Ovary (tissue), 9 donors: ENCODE data around the gene ZCCHC14. TPM values are rescaled to one million over a fixed set of nuclear protein-coding genes. Genes with fewer than 3 reads are reported as not detected.
"Not testable (repeated sequence)": the region's sequence is repeated elsewhere in the genome, so short reads cannot be mapped to it uniquely, and the experiment has no call there.

Source experiments
- DNase-seq, 5 donors: peaks; one replicate each; pipeline ENCODE4 v3.0.0-alpha.2; 2019 to 2020
- H3K27ac ChIP-seq, 2 donors: fragments of 200-600 bp; one replicate each; pipeline versions ENCODE4 v1.5.1 to v1.8.0; 2019 to 2022
- H3K27me3 ChIP-seq: fragments of 200-600 bp; one replicate; pipeline ENCODE4 v1.8.0; 2022
- H3K36me3 ChIP-seq: fragments of 200-600 bp; sonication (generic); one replicate; pipeline ENCODE4 v1.5.1; 2019
- H3K4me1 ChIP-seq: one replicate; pipeline ENCODE4 v1.8.1; 2013; ENCODE audit warnings: mild to moderate bottlenecking, moderate library complexity; ENCODE audit not compliant: insufficient read depth
- H3K4me3 ChIP-seq: fragments of 200-600 bp; sonication (generic); one replicate; pipeline ENCODE4 v1.5.1; 2017
- H3K9me3 ChIP-seq, 2 donors: fragments of 200-600 bp in 1 of 2; sonication (generic) in 1 of 2; one replicate each; pipeline versions ENCODE4 v1.5.1 to v1.8.1; 2013 to 2019; ENCODE audit warnings: mild to moderate bottlenecking in 1 of 2, moderate library complexity in 1 of 2
- CTCF ChIP-seq, 3 donors: fragments of 450-650 bp in 2 of 3; fragments of 200-600 bp in 1 of 3; IDR thresholded peaks; one replicate each; pipeline versions ENCODE4 v1.5.1 to v1.8.0; 2016 to 2022; ENCODE audit warnings: antibody characterized with exemption in 3 of 3, mild to moderate bottlenecking in 1 of 3
- EP300 ChIP-seq: sonication (generic); formaldehyde crosslinking; IDR thresholded peaks from one replicate; pipeline ENCODE4 v1.6.1; 2017; ENCODE audit warnings: antibody characterized with exemption
- POLR2A ChIP-seq: fragments of 450-650 bp; IDR thresholded peaks from one replicate; pipeline ENCODE4 v1.6.1; 2017; ENCODE audit warnings: antibody characterized with exemption, mild to moderate bottlenecking, moderate library complexity
- WGBS, 3 donors: extraction: QIAGEN DNeasy Blood & Tissue Kit in 1 of 3; methylation state at CpG; one replicate each; pipeline versions ENCODE4 v1.1.5 to v1.1.7; 2013 to 2017; 5-methylcytosine and 5-hydroxymethylcytosine counted together
- intact Hi-C, 4 donors: fragments of 100-400 bp; cut with DNase I; formaldehyde crosslinking; loops; one replicate each; pipeline versions ENCODE4 v1.11.0 to v1.15.1; 2022 to 2023
- polyA plus RNA-seq, 2 donors: library from polyadenylated mRNA; stranded (reverse); fragments of 200-250 nt in 1 of 2; fragments of 350-450 nt in 1 of 2; fragmentation: Illumina TruSeq in 1 of 2; extraction: RNeasy Lipid Tissue Mini Kit (QIAGEN cat#74804) in 1 of 2; gene quantifications; one replicate each; pipeline ENCODE4 v1.2.3, GENCODE V29; 2013 to 2014
- total RNA-seq, 7 donors: library from RNA; depleted of rRNA in 2 of 7; stranded (reverse); fragments of >200 nt in 2 of 7; fragmentation: NEBNext Ultra II Directional in 3 of 7; extraction: Animal tissue kit (Norgen Biotek cat#: 25700) in 3 of 7; gene quantifications; one replicate each; pipeline versions ENCODE4 v1.1.0 to v1.2.4, GENCODE V29; 2016 to 2023
- donor health status: DM: no; HTN: no; CAD: no; lungs with moderate emphysema.
- donor health status: DM: no; HTN: no; CAD: no.
- donor health status: Bipolar disorder and iron deficiency.
- donor health status: DM: yes; HTN: yes; CAD: no.
- donor health status: DM: no; HTN: no; CAD: no.
- donor health status: DM: yes; HTN: yes; CAD: no.

Gene ZCCHC14
- total and polyA plus RNA-seq, 9 donors, result 16.1 to 37.6 (median 31.0) TPM

- H3K9me3 ChIP-seq, H3K4me3 ChIP-seq, H3K4me1 ChIP-seq, H3K27me3 ChIP-seq, DNase-seq, H3K36me3 ChIP-seq, H3K27ac ChIP-seq, intact Hi-C loops: not testable (repeated sequence)
- 76 to 84% (median 79%) methylated on average over 31 to 32 of the region's 34 CpGs for WGBS, 3 donors
These were observed 25.0 kb upstream of the ZCCHC14 start for GRCh38 chr16:87517610-87518429.

GRCh38 chr16:87516361-87516760, 23.5 kb upstream of the ZCCHC14 start:
- H3K36me3 ChIP-seq, result no peaks in the 10 kb centered on the region
- TF ChIP-seq POLR2A (no peak), EP300 (no peak), CTCF (IDR thresholded peaks at IDR 0.05) (no peak)
- no peaks in the 10 kb centered on the region for H3K27me3 ChIP-seq
- H3K9me3 ChIP-seq, result no peaks in the 10 kb centered on the region
- 86 to 90% (median 88%) methylated on average over 12 of the region's 12 CpGs for WGBS, 3 donors
- no peak overlapping the region for H3K4me3 ChIP-seq
- no peak for DNase-seq
- no peak overlapping the region for H3K27ac ChIP-seq
- H3K4me1 ChIP-seq, result peaks cover 3% of the 10 kb centered on the region
- intact Hi-C loops, result no loop called here

GRCh38 chr16:87515475-87516330, 22.9 kb upstream of the ZCCHC14 start:
- 30 to 40% (median 32%) methylated on average over 19 of the region's 19 CpGs for WGBS, 3 donors
- TF ChIP-seq CTCF (IDR thresholded peaks at IDR 0.05), result no peak
- TF ChIP-seq POLR2A, result no peak
- DNase-seq, result peak in 1 of 5 donors; percentile 49
- Histone ChIP-seq H3K27me3 (no peaks in the 10 kb centered on the region), H3K9me3 (no peaks in the 10 kb centered on the region), H3K27ac (no peak overlapping the region), H3K4me3 (no peak overlapping the region), H3K36me3 (no peaks in the 10 kb centered on the region), H3K4me1 (peaks cover 3% of the 10 kb centered on the region)
- intact Hi-C loops, result no loop called here

- DNase-seq, H3K9me3 ChIP-seq, H3K4me1 ChIP-seq, intact Hi-C loops, H3K27me3 ChIP-seq, H3K4me3 ChIP-seq, H3K27ac ChIP-seq, H3K36me3 ChIP-seq: not testable (repeated sequence)
- 90 to 91% (median 91%) methylated on average over 4 of the region's 4 CpGs for WGBS, 3 donors
These were observed 17.0 kb upstream of the ZCCHC14 start for GRCh38 chr16:87509778-87510177.

GRCh38 chr16:87507351-87508069, 14.7 kb upstream of the ZCCHC14 start:
- no peaks in the 10 kb centered on the region for H3K27me3 ChIP-seq
- WGBS, 3 donors, result 17 to 28% (median 25%) methylated on average over 25 of the region's 25 CpGs
- intact Hi-C loops, result no loop called here
- no peak for DNase-seq
- no peaks in the 10 kb centered on the region for H3K9me3 ChIP-seq
- H3K4me1 ChIP-seq, result peaks cover 4% of the 10 kb centered on the region
- H3K4me3 ChIP-seq, result no peak overlapping the region
- H3K36me3 ChIP-seq, result no peaks in the 10 kb centered on the region
- TF ChIP-seq EP300 (no peak), CTCF (IDR thresholded peaks at IDR 0.05) (no peak), POLR2A (no peak)
- no peak overlapping the region for H3K27ac ChIP-seq
